GM23338 (cell line): ENCODE data around the gene CD2BP2. TPM values are rescaled to one million over a fixed set of nuclear protein-coding genes. Genes with fewer than 3 reads are reported as not detected.
A peak's percentile ranks its signal among the peaks of the same experiment; 100 is the strongest.

Experiments used
- ATAC-seq: fragments of 200-7000 bp; cut with Tn5 transposase; 3 replicates; pipeline ENCODE4 v1.9.1; 2020
- DNase-seq: peaks from one replicate; pipeline ENCODE4 v3.0.0-alpha.2; 2015; ENCODE audit warnings: low spot score
- H2AFZ ChIP-seq: fragments of 200-600 bp; sonication (generic); 2 replicates; pipeline ENCODE4 v1.8.0; 2016; ENCODE audit warnings: antibody characterized with exemption, mild to moderate bottlenecking, moderate library complexity
- H3F3A ChIP-seq: fragments of 200-600 bp; sonication (generic); replicated peaks from 2 replicates; pipeline ENCODE4 v1.8.0; 2017; ENCODE audit warnings: antibody characterized with exemption, mixed run types, low read depth
- H3K27ac ChIP-seq: fragments of 200-600 bp; sonication (generic); 2 replicates; pipeline ENCODE4 v1.6.1; 2016; ENCODE audit warnings: low read depth
- H3K27me3 ChIP-seq: fragments of 200-600 bp; sonication (generic); 2 replicates; pipeline ENCODE4 v1.8.0; 2016; ENCODE audit warnings: mild to moderate bottlenecking, mixed run types, moderate library complexity; ENCODE audit not compliant: insufficient read depth
- H3K36me3 ChIP-seq: fragments of 200-600 bp; sonication (generic); 2 replicates; pipeline ENCODE4 v1.8.0; 2016; ENCODE audit warnings: mild to moderate bottlenecking; ENCODE audit not compliant: insufficient read depth
- H3K4me1 ChIP-seq: fragments of 200-600 bp; sonication (generic); 2 replicates; pipeline ENCODE4 v1.8.0; 2016; ENCODE audit warnings: mild to moderate bottlenecking, moderate library complexity; ENCODE audit not compliant: insufficient read depth
- H3K4me2 ChIP-seq: fragments of 200-600 bp; sonication (generic); 2 replicates; pipeline ENCODE4 v1.7.1; 2017; ENCODE audit warnings: mixed run types
- H3K4me3 ChIP-seq: fragments of 200-600 bp; sonication (generic); 2 replicates; pipeline ENCODE4 v1.6.1; 2016; ENCODE audit warnings: mixed run types
- H3K79me2 ChIP-seq: fragments of 200-600 bp; sonication (generic); replicated peaks from 2 replicates; pipeline ENCODE4 v1.8.0; 2017; ENCODE audit warnings: mild to moderate bottlenecking; ENCODE audit not compliant: insufficient read depth
- H3K9me2 ChIP-seq: fragments of 200-600 bp; sonication (generic); 2 replicates; pipeline ENCODE4 v1.8.0; 2017; ENCODE audit not compliant: insufficient read depth
- H4K20me1 ChIP-seq: fragments of 200-600 bp; sonication (generic); replicated peaks from 2 replicates; pipeline ENCODE4 v1.8.0; 2017; ENCODE audit warnings: mild to moderate bottlenecking; ENCODE audit not compliant: insufficient read depth
- H3K27ac Mint-ChIP-seq: 2 replicates; pipeline ENCODE4 v1.8.0; 2020; ENCODE audit warnings: inconsistent platforms, mild to moderate bottlenecking, moderate library complexity, mixed read lengths
- H3K27me3 Mint-ChIP-seq: 3 replicates; pipeline ENCODE4 v1.8.0; 2022; ENCODE audit warnings: low read depth, mild to moderate bottlenecking, moderate library complexity, mixed read lengths, inconsistent platforms; ENCODE audit not compliant: insufficient read depth, poor library complexity
- H3K36me3 Mint-ChIP-seq: 3 replicates; pipeline ENCODE4 v1.8.0; 2021; ENCODE audit warnings: low read depth, mild to moderate bottlenecking, inconsistent platforms, moderate library complexity, mixed read lengths
- H3K4me1 Mint-ChIP-seq: 3 replicates; pipeline ENCODE4 v1.8.0; 2020; ENCODE audit warnings: mild to moderate bottlenecking, inconsistent platforms, mixed read lengths
- H3K4me3 Mint-ChIP-seq: 3 replicates; pipeline ENCODE4 v1.8.0; 2021; ENCODE audit warnings: moderate library complexity, mild to moderate bottlenecking, inconsistent platforms, mixed read lengths
- H3K9me3 Mint-ChIP-seq: 3 replicates; pipeline ENCODE4 v1.8.0; 2020; ENCODE audit warnings: moderate library complexity, mild to moderate bottlenecking, inconsistent platforms, mixed read lengths
- CREB1 ChIP-seq: fragments of 250-450 bp; sonication (Bioruptor Pico); IDR thresholded peaks from 2 replicates; pipeline ENCODE4 v1.5.0; 2020; ENCODE audit warnings: low read depth, mild to moderate bottlenecking, moderate library complexity
- CTCF ChIP-seq, 2 experiments: fragments of 200-600 bp in 1 of 2; sonication (generic) in 1 of 2; conservative IDR thresholded peaks; 2 replicates each; pipeline versions ENCODE4 v1.5.1 to v1.6.1; 2016 to 2017; ENCODE audit warnings: antibody characterized with exemption in 2 of 2, low read depth in 2 of 2, mild to moderate bottlenecking in 2 of 2, moderate library complexity in 1 of 2
- EZH2 ChIP-seq: fragments of 200-600 bp; sonication (generic); IDR thresholded peaks from one replicate; pipeline ENCODE4 v1.8.0; 2017; ENCODE audit warnings: antibody characterized with exemption, mild to moderate bottlenecking, low read depth; ENCODE audit not compliant: unreplicated experiment
- EZH2phosphoT487 ChIP-seq: fragments of 200-600 bp; sonication (generic); IDR thresholded peaks from one replicate; pipeline ENCODE4 v1.8.1; 2018; ENCODE audit warnings: antibody characterized with exemption; ENCODE audit not compliant: unreplicated experiment
- JUNB ChIP-seq: IDR thresholded peaks from one replicate; pipeline ENCODE4 v1.6.1; 2016; ENCODE audit warnings: antibody characterized with exemption; ENCODE audit not compliant: unreplicated experiment
- NANOG ChIP-seq: IDR thresholded peaks from 2 replicates; pipeline ENCODE4 v1.6.1; 2016; ENCODE audit warnings: antibody characterized with exemption, borderline replicate concordance
- POLR2AphosphoS5 ChIP-seq: IDR thresholded peaks from 2 replicates; pipeline ENCODE4 v1.6.1; 2016; ENCODE audit warnings: antibody characterized with exemption, low read depth
- STAT1 ChIP-seq: IDR thresholded peaks from one replicate; pipeline ENCODE4 v1.6.1; 2016; ENCODE audit warnings: antibody characterized with exemption; ENCODE audit not compliant: unreplicated experiment
- ZNF114 ChIP-seq: fragments of 250-450 bp; sonication (Bioruptor Pico); IDR thresholded peaks from 2 replicates; pipeline ENCODE4 v1.5.0; 2020; ENCODE audit warnings: mild to moderate bottlenecking, moderate library complexity
- ZNF331 ChIP-seq: fragments of 250-450 bp; sonication (Bioruptor Pico); IDR thresholded peaks from 2 replicates; pipeline ENCODE4 v1.5.0; 2020; ENCODE audit warnings: low read depth, mild to moderate bottlenecking, moderate library complexity
- ZNF462 ChIP-seq: fragments of 250-450 bp; sonication (Bioruptor Pico); IDR thresholded peaks from 2 replicates; pipeline ENCODE4 v1.5.0; 2020; ENCODE audit warnings: mild to moderate bottlenecking, moderate library complexity
- polyA plus RNA-seq: library from polyadenylated mRNA; unstranded; fragments of >200 nt; fragmentation: Nextera tagmentation; extraction: Ambion mirVana; gene quantifications from 2 replicates; pipeline ENCODE4 v1.2.1, GENCODE V29; 2016
- total RNA-seq: library from RNA; depleted of rRNA; stranded (reverse); fragments of >200 nt; shearing (Covaris generic); gene quantifications from 2 replicates; pipeline ENCODE4 v1.2.3, GENCODE V29; 2014
- TF ChIP-seq, protein P1 (sequence below): IDR thresholded peaks from 2 replicates; pipeline ENCODE4 v1.6.1; 2016; ENCODE audit warnings: antibody characterized with exemption
- TF ChIP-seq, protein P2 (sequence below): IDR thresholded peaks from one replicate; pipeline ENCODE4 v1.6.1; 2018; ENCODE audit warnings: antibody characterized with exemption; ENCODE audit not compliant: unreplicated experiment

CD2BP2 gene
- total and polyA plus RNA-seq, 2 experiments from 2014 or later, result 23.1 to 38.7 TPM

DNA sequence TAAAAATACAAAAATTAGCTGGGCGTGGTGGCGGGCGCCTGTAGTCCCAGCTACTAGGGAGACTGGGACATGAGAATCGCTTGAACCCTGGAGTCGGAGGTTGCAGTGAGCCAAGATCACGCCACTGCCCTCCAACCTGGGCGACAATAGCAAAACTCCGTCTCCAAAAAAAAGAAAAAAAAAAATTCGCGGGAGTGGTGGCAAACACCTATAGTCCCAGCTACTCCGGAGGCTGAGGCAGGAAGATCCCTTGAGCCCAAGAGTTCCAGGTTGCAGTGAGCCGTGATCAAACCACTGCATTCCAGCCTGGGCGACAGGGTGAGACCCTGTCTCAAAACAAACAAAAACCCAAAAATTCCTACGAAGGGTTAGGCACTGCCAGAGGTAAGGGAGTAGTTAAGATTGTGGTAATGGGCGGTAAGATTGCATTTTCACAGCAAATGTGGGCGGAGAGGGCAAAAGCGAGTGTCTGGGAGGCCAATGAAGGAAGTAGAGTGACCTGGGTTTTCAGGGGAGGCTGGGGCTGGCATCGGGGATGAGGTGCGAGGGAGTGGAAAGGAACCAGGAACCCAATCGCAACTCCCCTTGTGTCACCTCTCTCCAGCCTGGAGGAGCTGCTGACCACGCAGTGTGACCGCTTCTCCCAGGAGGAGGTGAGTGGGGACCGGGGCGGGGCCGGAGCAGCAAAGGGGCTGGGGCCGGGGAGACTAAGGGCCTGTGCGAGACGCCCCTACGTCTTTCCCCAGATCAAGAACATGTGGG is 22.1 kb upstream of the CD2BP2 start:
- H3K27ac Mint-ChIP-seq, result peak overlapping the region; percentile 100
- Histone ChIP-seq H3K9me2 (no peaks in the 10 kb centered on the region), H3K27ac (peak overlapping the region; percentile 100), H3K4me2 (peak overlapping the region; percentile 99), H3F3A (peaks cover 24% of the 10 kb centered on the region), H3K4me1 (peaks cover 11% of the 10 kb centered on the region), H3K79me2 (0 out of 2 replicates have a peak, but pooled peaks cover 4% of the 10 kb centered on the region), H2AFZ (peak overlapping the region; percentile 83; the same call in 1 of the 2 replicates), H4K20me1 (no peaks in the 10 kb centered on the region), H3K27me3 (no peaks in the 10 kb centered on the region), H3K36me3 (no peaks in the 10 kb centered on the region), H3K4me3 (peak overlapping the region; percentile 94)
- H3K4me3 Mint-ChIP-seq, result peak overlapping the region; percentile 93
- ATAC-seq (peak; percentile 47), DNase-seq (peak; percentile 66)
- peaks cover 25% of the 10 kb centered on the region for H3K27me3 Mint-ChIP-seq
- peaks cover 24% of the 10 kb centered on the region for H3K4me1 Mint-ChIP-seq
- no peak for TF ChIP-seq ZNF331 (CRISPR knock-in tag)
- no peak for TF ChIP-seq STAT1
- no peak for TF ChIP-seq ZNF462
- TF ChIP-seq JUNB, result no peak
- no peak for TF ChIP-seq EZH2
- TF ChIP-seq NANOG, result no peak
- TF ChIP-seq CREB1, result no peak
- no peak for TF ChIP-seq POLR2AphosphoS5
- TF ChIP-seq, protein P1, sequence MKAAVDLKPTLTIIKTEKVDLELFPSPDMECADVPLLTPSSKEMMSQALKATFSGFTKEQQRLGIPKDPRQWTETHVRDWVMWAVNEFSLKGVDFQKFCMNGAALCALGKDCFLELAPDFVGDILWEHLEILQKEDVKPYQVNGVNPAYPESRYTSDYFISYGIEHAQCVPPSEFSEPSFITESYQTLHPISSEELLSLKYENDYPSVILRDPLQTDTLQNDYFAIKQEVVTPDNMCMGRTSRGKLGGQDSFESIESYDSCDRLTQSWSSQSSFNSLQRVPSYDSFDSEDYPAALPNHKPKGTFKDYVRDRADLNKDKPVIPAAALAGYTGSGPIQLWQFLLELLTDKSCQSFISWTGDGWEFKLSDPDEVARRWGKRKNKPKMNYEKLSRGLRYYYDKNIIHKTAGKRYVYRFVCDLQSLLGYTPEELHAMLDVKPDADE, result no peak; the same call in 1 of the 2 replicates
- no peak for TF ChIP-seq CTCF (conservative IDR thresholded peaks at IDR 0.05; ENCODE audit: low read depth in 2 of 2)
- TF ChIP-seq EZH2phosphoT487, result no peak
- TF ChIP-seq, protein P2, sequence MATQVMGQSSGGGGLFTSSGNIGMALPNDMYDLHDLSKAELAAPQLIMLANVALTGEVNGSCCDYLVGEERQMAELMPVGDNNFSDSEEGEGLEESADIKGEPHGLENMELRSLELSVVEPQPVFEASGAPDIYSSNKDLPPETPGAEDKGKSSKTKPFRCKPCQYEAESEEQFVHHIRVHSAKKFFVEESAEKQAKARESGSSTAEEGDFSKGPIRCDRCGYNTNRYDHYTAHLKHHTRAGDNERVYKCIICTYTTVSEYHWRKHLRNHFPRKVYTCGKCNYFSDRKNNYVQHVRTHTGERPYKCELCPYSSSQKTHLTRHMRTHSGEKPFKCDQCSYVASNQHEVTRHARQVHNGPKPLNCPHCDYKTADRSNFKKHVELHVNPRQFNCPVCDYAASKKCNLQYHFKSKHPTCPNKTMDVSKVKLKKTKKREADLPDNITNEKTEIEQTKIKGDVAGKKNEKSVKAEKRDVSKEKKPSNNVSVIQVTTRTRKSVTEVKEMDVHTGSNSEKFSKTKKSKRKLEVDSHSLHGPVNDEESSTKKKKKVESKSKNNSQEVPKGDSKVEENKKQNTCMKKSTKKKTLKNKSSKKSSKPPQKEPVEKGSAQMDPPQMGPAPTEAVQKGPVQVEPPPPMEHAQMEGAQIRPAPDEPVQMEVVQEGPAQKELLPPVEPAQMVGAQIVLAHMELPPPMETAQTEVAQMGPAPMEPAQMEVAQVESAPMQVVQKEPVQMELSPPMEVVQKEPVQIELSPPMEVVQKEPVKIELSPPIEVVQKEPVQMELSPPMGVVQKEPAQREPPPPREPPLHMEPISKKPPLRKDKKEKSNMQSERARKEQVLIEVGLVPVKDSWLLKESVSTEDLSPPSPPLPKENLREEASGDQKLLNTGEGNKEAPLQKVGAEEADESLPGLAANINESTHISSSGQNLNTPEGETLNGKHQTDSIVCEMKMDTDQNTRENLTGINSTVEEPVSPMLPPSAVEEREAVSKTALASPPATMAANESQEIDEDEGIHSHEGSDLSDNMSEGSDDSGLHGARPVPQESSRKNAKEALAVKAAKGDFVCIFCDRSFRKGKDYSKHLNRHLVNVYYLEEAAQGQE, result no peak
- no peak for TF ChIP-seq ZNF114 (CRISPR knock-in tag)
- H3K36me3 Mint-ChIP-seq, result peaks cover 3% of the 10 kb centered on the region; the same call in 2 of the 3 replicates
- H3K9me3 Mint-ChIP-seq, result no peaks in the 10 kb centered on the region; the same call in none of the 3 replicates
